Gastrocnemius medialis (tissue), 4 donors: ENCODE measurements around the gene SMOC1.

Experiments used
- CTCF ChIP-seq, 5 experiments: fragments of 450-650 bp in 3 of 5; fragments of 200-600 bp in 2 of 5; sonication (generic) in 2 of 5; IDR thresholded peaks in 4 of 5; conservative IDR thresholded peaks in 1 of 5; 1 replicate in 4 of 5; 2 replicates in 1 of 5; pipeline ENCODE4 v1.5.1; 2016 to 2019; ENCODE audit warnings: antibody characterized with exemption in 5 of 5, mild to moderate bottlenecking in 3 of 5, moderate library complexity in 3 of 5
- POLR2A ChIP-seq, 2 donors: fragments of 450-650 bp; IDR thresholded peaks; one replicate each; pipeline ENCODE4 v1.6.1; 2017; ENCODE audit warnings: antibody characterized with exemption in 2 of 2, mild to moderate bottlenecking in 2 of 2, moderate library complexity in 2 of 2

- no peak for TF ChIP-seq CTCF (IDR thresholded peaks at IDR 0.05 in 4 of 5, conservative IDR thresholded peaks at IDR 0.05 in 1 of 5)
- TF ChIP-seq POLR2A (IDR thresholded peaks at IDR 0.05) = no peak
Measured at GRCh38 chr14:69859591-69859990, 19.6 kb upstream of the SMOC1 start.
